ENCODE data around the gene NUDT4B.
"Not testable (repeated sequence)": the region's sequence is repeated elsewhere in the genome, so short reads cannot be mapped to it uniquely, and the experiment has no call there.

The NUDT4B gene

DNA sequence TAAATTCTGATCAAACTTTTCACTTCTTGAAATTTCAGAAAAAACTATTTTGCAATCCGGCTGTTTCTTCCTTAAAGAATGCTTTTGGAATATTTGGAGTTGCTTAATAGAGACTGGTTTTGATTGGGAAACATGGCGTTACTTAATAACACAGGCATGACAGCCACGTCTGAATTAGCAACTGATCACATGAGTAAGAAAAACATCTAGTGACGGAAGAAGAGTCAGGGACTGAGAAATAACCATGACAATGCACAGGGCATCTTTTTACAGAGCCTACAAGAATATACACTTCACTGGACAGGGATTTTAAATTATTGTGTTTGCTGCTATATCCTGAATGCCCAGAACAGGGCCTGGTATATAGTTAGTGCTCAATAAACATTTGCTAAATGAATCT, 25.1 kb downstream of the NUDT4B start:
- in situ Hi-C loops (cut with HindIII; ENCODE audit: low pct_unique_long_range_greater_than_20kb, low sequenced_read_pairs); DNase-seq (ENCODE audit: low read depth in 1 of 2, low spot score in 1 of 2): not testable (repeated sequence)

DNA sequence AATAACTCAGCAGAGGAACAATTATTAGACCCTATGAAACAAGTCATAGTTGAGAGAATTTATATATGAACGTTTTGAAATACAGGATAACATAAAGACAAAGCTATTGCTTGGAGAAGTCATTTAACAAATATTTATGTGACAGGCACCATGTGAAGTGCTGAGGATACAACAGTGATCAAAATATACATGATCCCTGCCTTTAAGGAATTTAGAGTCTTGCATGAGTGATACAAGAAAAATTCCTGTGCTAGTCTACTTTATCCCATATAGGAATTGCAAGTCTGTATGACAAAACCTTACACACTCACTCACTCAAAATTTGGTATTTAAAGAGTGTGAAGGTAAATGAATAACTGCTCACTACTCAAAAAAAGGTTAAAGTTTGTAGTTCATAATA, 25.5 kb downstream of the NUDT4B start:
- DNase-seq (ENCODE audit: low read depth in 1 of 2, low spot score in 1 of 2); in situ Hi-C loops (cut with HindIII; ENCODE audit: low pct_unique_long_range_greater_than_20kb, low sequenced_read_pairs): not testable (repeated sequence)

DNA sequence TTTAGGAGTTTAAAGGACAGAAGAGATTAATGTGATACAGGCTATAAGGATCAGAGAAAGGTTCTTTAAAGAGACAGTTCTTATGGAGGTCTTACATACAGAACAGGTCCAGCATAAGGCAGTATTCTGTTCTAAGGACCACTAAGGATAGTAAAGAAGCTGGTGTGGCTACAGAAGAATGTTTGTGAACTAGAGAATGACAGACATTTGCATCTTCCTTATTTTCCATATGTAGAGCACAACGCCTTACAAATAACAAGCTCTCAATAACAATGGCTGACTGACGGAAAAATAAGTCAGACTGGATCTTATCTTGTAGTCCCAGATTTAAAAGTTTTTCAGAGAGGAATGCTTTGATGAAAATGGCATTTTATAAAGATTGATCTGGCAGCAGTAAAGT, 26.7 kb downstream of the NUDT4B start:
- in situ Hi-C loops (cut with HindIII; ENCODE audit: low pct_unique_long_range_greater_than_20kb, low sequenced_read_pairs): not testable (repeated sequence)

DNA sequence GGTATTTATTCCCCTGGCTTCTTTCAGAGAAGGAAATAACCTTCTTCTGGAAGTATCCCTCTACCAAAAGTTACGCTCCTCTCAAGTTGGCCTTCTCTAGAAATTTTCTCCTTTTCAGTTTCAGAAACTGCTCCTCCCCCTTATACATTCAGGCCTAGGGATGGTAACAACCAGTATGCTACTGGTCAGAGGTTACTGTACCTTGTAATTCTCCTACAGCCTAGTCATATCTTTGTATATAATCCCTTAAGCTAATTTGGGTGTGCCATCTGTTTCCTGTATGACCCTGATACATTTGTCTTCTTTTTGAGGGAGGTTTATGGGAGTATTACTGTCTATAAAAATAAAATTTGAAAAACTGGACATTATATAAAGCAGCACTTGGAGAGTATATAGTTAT, 29.1 kb downstream of the NUDT4B start:
- in situ Hi-C loops (cut with HindIII; ENCODE audit: low pct_unique_long_range_greater_than_20kb, low sequenced_read_pairs); DNase-seq (ENCODE audit: low read depth in 1 of 2, low spot score in 1 of 2): not testable (repeated sequence)

More for the DNA sequence above, 26.7 kb downstream of the NUDT4B start:
- not testable (repeated sequence) for DNase-seq (ENCODE audit: low read depth in 1 of 2, low spot score in 1 of 2)

DNA sequence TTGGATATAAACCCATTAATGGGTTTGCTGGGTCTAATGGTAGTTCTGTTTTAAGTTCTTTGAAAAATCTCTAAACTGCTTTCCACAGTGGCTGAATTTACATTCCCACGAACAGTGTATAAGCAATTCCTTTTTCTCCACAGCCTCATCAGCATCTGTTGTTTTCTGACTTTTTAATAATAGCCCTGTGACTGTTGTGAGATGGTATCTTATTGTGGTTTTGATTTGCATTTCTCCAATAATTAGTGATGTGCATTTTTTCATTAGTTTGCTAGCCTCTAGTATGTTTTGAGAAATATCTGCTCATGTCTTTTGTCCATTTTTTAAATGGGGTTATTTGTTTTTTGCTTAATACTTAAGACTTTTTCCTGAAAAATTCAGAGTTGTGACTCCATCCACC, 31.8 kb downstream of the NUDT4B start:
- in situ Hi-C loops (cut with HindIII; ENCODE audit: low pct_unique_long_range_greater_than_20kb, low sequenced_read_pairs): not testable (repeated sequence)

DNA sequence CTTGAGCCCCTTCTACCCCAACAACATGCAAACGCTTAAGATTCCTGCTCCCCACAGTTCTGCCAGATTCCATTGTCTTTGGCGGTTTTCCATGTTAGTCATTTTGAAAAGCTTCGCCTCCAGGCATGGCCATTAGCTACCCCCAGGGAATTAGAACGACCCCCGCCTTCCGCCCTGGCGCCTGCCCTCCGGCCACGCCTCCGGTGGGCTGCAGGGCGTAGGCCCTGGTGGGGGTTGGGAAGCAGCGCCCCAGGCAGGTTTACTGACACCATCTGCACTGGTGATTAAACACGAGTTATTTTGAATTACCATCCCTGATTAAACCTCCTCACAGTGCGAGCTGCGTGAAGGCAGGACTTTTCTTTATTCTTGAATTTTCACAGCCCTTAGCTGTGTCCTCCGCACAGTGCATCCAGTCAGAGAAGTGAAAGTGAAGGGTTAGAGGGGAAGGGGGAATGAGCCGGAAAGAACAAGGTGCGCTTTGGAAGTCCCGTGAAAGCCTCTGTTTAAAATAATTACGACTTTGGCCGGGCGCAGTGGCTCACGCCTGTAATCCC, 43.0 kb downstream of the NUDT4B start:
- DNase-seq (ENCODE audit: low read depth in 1 of 2, low spot score in 1 of 2); in situ Hi-C loops (cut with HindIII; ENCODE audit: low pct_unique_long_range_greater_than_20kb, low sequenced_read_pairs): not testable (repeated sequence)

More for the DNA sequence above, 31.8 kb downstream of the NUDT4B start:
- not testable (repeated sequence) for DNase-seq (ENCODE audit: low read depth in 1 of 2, low spot score in 1 of 2)

DNA sequence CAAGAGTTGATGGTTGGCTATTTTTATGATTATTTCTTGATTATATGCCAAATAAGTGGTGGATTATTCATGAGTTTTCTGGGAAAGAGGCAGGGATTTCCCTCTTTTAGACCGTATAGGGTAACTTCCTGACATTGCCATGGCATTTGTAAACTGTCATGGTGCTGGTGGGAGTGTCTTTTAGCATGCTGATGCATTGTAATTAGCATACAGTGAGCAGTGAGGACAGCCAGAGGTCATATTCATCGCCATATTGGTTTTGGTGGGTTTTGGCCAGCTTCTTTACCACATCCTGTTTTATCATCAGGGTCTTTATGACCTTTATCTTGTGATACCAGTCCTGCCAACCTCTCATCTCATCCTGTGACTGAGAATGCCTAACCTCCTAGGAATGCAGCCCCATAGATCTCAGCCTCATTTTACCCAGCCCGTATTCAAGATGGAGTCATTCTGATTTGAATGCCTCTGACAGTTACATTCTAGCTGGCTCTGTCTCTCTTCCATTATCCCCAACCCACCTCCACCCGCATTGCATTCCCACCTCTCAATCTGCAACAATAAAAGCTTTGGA, 45.3 kb downstream of the NUDT4B start:
- in situ Hi-C loops (cut with HindIII; ENCODE audit: low pct_unique_long_range_greater_than_20kb, low sequenced_read_pairs); DNase-seq (ENCODE audit: low read depth in 1 of 2, low spot score in 1 of 2): not testable (repeated sequence)

All from T47D (cell line).